Measurements from ENCODE around the gene FKRP.

The FKRP gene

DNA sequence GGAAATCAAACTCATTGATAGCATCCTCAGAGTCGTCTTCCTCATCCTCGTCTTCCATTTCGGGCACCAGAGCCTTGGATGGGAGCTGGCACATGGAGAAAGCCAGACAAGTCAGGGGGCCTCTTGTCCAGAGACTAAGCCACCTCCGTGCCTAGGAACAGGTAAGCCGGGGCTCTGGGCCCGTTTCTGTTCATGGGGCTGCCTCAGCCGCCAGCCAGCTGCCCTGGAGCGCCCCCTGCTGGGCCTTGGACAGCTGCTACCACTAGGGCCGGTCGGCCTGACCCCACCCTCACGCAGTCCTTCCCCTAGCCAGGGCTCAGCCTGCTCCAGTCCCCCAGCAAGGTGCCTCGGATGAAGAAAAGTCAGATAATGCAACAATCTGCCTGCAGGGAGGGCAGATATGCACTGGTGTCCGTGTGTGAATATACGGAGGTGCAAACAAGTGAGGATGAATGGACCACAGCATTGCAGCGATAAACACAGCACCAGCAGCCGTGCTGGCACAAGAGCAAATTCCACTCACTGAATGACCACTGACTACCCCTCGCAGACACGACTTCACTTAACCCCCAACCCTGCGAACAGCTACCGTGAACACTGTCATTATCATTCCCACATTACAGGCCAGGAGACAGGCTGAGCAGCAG is 17.0 kb upstream of the FKRP start:
- peak; percentile 82 for TF ChIP-seq CTCF (IDR thresholded peaks at IDR 0.05; ENCODE audit: poor library complexity, severe bottlenecking)
- Histone ChIP-seq H3K36me3 (ENCODE audit: low read depth) (peaks cover 91% of the 10 kb centered on the region), H3K9me3 (ENCODE audit: severe bottlenecking) (no peaks in the 10 kb centered on the region), H3K4me1 (ENCODE audit: insufficient read depth, poor library complexity, severe bottlenecking) (peaks cover 9% of the 10 kb centered on the region), H3K4me3 (ENCODE audit: severe bottlenecking) (no peak overlapping the region), H3K27ac (ENCODE audit: poor library complexity, severe bottlenecking) (no peak overlapping the region), H3K27me3 (ENCODE audit: insufficient read depth, poor library complexity, severe bottlenecking) (no peaks in the 10 kb centered on the region)
- ATAC-seq (ENCODE audit: low read depth): peak; percentile 37; the same call in 1 of the 3 replicates
- DNase-seq (ENCODE audit: low spot score): no peak

DNA sequence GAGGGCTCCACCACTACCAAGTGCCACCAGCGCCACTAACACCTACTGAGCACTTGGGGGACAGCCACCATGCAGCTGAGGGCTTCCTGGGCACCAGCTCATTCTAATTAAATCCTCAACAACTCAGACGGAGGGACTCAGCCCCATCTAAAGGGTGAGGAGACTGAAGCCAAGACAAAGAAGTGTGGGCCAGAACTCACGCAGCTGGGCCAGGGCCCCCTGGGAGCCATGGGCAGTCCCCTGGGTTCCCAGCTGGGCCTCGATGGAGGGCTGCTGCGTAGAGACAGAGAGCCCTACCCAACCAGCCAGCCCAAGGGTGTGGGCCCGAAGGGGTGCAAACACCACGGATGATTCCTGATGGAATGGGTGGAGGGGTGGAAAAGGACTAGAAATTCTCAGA is 16.2 kb upstream of the FKRP start:
- H3K27ac ChIP-seq (ENCODE audit: poor library complexity, severe bottlenecking): no peak overlapping the region
- TF ChIP-seq CTCF (IDR thresholded peaks at IDR 0.05; ENCODE audit: poor library complexity, severe bottlenecking): no peak
- ATAC-seq (ENCODE audit: low read depth): no peak

GRCh38 chr19:46730187-46730586 is 15.7 kb upstream of the FKRP start:
- ATAC-seq (ENCODE audit: low read depth) (no peak), DNase-seq (ENCODE audit: low spot score) (no peak)
- H3K4me1 ChIP-seq (ENCODE audit: insufficient read depth, poor library complexity, severe bottlenecking): peaks cover 9% of the 10 kb centered on the region
- H3K36me3 ChIP-seq (ENCODE audit: low read depth): peaks cover 96% of the 10 kb centered on the region
- no peaks in the 10 kb centered on the region for H3K9me3 ChIP-seq (ENCODE audit: severe bottlenecking)
- no peaks in the 10 kb centered on the region for H3K27me3 ChIP-seq (ENCODE audit: insufficient read depth, poor library complexity, severe bottlenecking)
- H3K27ac ChIP-seq (ENCODE audit: poor library complexity, severe bottlenecking): no peak overlapping the region
- TF ChIP-seq CTCF (IDR thresholded peaks at IDR 0.05; ENCODE audit: poor library complexity, severe bottlenecking): no peak
- H3K4me3 ChIP-seq (ENCODE audit: severe bottlenecking): no peak overlapping the region

More for the DNA sequence above, 16.2 kb upstream of the FKRP start:
- DNase-seq (ENCODE audit: low spot score): no peak
- Histone ChIP-seq H3K9me3 (ENCODE audit: severe bottlenecking) (no peaks in the 10 kb centered on the region), H3K4me1 (ENCODE audit: insufficient read depth, poor library complexity, severe bottlenecking) (peaks cover 9% of the 10 kb centered on the region), H3K36me3 (ENCODE audit: low read depth) (peaks cover 92% of the 10 kb centered on the region), H3K4me3 (ENCODE audit: severe bottlenecking) (no peak overlapping the region), H3K27me3 (ENCODE audit: insufficient read depth, poor library complexity, severe bottlenecking) (no peaks in the 10 kb centered on the region)

GRCh38 chr19:46730595-46730994 is 15.3 kb upstream of the FKRP start:
- Histone ChIP-seq H3K27ac (ENCODE audit: poor library complexity, severe bottlenecking) (peak overlapping the region; percentile 35), H3K9me3 (ENCODE audit: severe bottlenecking) (no peaks in the 10 kb centered on the region), H3K27me3 (ENCODE audit: insufficient read depth, poor library complexity, severe bottlenecking) (no peaks in the 10 kb centered on the region), H3K36me3 (ENCODE audit: low read depth) (peaks cover 98% of the 10 kb centered on the region), H3K4me1 (ENCODE audit: insufficient read depth, poor library complexity, severe bottlenecking) (peaks cover 9% of the 10 kb centered on the region), H3K4me3 (ENCODE audit: severe bottlenecking) (no peak overlapping the region)
- TF ChIP-seq CTCF (IDR thresholded peaks at IDR 0.05; ENCODE audit: poor library complexity, severe bottlenecking): no peak
- DNase-seq (ENCODE audit: low spot score): no peak
- no peak; the same call in 2 of the 3 replicates for ATAC-seq (ENCODE audit: low read depth)

DNA sequence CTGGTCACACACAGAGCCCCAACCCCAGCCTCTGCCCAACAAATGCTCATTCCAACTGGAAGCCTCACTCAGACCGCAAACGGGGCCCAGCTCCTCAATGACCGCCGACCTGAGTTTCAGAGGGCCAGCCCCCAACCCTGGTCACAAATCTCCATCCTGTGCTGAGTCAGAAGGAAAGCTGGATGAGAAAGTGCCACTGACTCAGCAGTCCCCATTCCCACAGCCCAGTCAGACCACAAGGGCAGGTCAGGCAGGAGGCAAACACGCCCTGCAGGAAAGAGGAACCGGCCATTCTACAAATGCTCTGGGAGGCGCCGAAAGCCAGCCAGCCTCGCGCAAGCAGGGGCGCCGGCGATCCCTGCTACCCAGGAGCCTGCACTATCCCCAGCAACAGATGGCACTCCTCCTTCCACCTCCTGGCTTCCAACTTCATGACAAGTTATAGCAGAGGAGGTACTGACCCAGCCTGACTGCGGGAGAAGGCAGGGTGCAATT is 14.8 kb upstream of the FKRP start:
- no peak for TF ChIP-seq CTCF (IDR thresholded peaks at IDR 0.05; ENCODE audit: poor library complexity, severe bottlenecking)
- ATAC-seq (ENCODE audit: low read depth) (peak; percentile 69), DNase-seq (ENCODE audit: low spot score) (peak; percentile 73)
- H3K27me3 ChIP-seq (ENCODE audit: insufficient read depth, poor library complexity, severe bottlenecking): no peaks in the 10 kb centered on the region
- peaks cover 98% of the 10 kb centered on the region for H3K36me3 ChIP-seq (ENCODE audit: low read depth)
- peaks cover 9% of the 10 kb centered on the region for H3K4me1 ChIP-seq (ENCODE audit: insufficient read depth, poor library complexity, severe bottlenecking)
- H3K9me3 ChIP-seq (ENCODE audit: severe bottlenecking): no peaks in the 10 kb centered on the region
- H3K27ac ChIP-seq (ENCODE audit: poor library complexity, severe bottlenecking): peak overlapping the region; percentile 35
- H3K4me3 ChIP-seq (ENCODE audit: severe bottlenecking): no peak overlapping the region
